Measurements from ENCODE around the gene WDR93. TPM values are rescaled to one million over a fixed set of nuclear protein-coding genes. Genes with fewer than 3 reads are reported as not detected.

WDR93 gene
- total RNA-seq, 2 experiments from 2014 or later = not detected

DNA sequence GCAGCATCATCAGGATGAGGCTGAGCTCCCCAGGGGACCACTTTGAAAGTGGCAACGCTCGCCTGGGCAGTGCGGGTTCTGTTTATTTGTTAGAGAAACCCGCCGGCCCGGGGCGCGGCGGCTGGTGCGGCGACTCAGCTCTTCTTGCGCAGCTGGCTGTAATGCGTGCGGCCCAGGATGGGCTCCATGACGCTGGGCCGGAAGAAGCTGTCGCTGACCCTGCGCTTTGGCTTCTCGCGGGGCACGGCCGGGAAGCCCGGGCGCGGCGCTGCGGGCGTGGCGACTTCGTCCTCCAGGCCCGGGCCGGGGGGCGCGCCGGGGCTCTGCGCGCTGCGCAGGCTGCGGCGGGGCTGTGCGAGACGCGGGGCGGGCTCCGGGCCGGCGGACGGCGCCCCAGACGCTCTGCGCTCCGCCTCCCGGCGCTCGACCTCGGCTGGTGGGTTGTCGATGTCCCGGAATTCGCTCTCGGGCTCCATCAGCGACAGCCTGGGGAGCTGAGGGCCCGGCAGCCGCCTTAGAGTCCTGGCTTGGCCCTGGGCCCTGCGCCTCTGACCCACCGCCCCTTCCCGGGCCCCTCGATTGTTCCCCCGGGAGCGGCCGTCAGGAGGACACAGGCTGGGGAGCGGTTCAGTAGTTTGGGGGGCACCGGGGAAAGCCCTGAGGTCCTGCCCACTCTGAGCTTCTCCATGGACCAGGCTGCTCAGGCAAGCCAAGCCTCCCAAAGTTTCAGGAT lies 25.0 kb upstream of the WDR93 start:
- DNase-seq (peak; percentile 32), ATAC-seq (peak; percentile 87)
- H3K4me1 Mint-ChIP-seq (ENCODE audit: low read depth) = peaks cover 2% of the 10 kb centered on the region
- CTCF ChIA-PET = interaction anchor here (1.0 kb wide), 1 partner anchor 75 kb away, joined by 4 read pairs; no protein-coding TSS in a partner anchor
- POLR2A ChIA-PET = no interaction called here
- H3K36me3 Mint-ChIP-seq (ENCODE audit: low read depth) = no peaks in the 10 kb centered on the region
- H3K27ac Mint-ChIP-seq = no peak overlapping the region
- H3K9me3 Mint-ChIP-seq (ENCODE audit: insufficient read depth) = no peaks in the 10 kb centered on the region
- H3K27me3 Mint-ChIP-seq (ENCODE audit: low read depth) = peaks cover 25% of the 10 kb centered on the region
- H3K4me3 Mint-ChIP-seq = peak overlapping the region; percentile 12

GRCh38 chr15:89666184-89666857 lies 24.3 kb upstream of the WDR93 start:
- CTCF ChIA-PET = interaction anchor here (1.0 kb wide), 1 partner anchor 74 kb away, joined by 4 read pairs; no protein-coding TSS in a partner anchor
- H3K9me3 Mint-ChIP-seq (ENCODE audit: insufficient read depth) = no peaks in the 10 kb centered on the region
- no peak overlapping the region for H3K4me3 Mint-ChIP-seq
- no peaks in the 10 kb centered on the region for H3K36me3 Mint-ChIP-seq (ENCODE audit: low read depth)
- ATAC-seq (no peak), DNase-seq (no peak)
- POLR2A ChIA-PET = no interaction called here
- peaks cover 2% of the 10 kb centered on the region for H3K4me1 Mint-ChIP-seq (ENCODE audit: low read depth)
- no peak overlapping the region for H3K27ac Mint-ChIP-seq
- peaks cover 20% of the 10 kb centered on the region for H3K27me3 Mint-ChIP-seq (ENCODE audit: low read depth)

GRCh38 chr15:89666858-89667705 lies 23.5 kb upstream of the WDR93 start:
- ChIA-PET POLR2A (no interaction called here), CTCF (no interaction called here)
- no peaks in the 10 kb centered on the region for H3K36me3 Mint-ChIP-seq (ENCODE audit: low read depth)
- no peak overlapping the region for H3K27ac Mint-ChIP-seq
- no peaks in the 10 kb centered on the region for H3K9me3 Mint-ChIP-seq (ENCODE audit: insufficient read depth)
- no peak overlapping the region for H3K4me3 Mint-ChIP-seq
- peaks cover 16% of the 10 kb centered on the region for H3K27me3 Mint-ChIP-seq (ENCODE audit: low read depth)
- peaks cover 7% of the 10 kb centered on the region for H3K4me1 Mint-ChIP-seq (ENCODE audit: low read depth)
- DNase-seq (no peak), ATAC-seq (no peak)

DNA sequence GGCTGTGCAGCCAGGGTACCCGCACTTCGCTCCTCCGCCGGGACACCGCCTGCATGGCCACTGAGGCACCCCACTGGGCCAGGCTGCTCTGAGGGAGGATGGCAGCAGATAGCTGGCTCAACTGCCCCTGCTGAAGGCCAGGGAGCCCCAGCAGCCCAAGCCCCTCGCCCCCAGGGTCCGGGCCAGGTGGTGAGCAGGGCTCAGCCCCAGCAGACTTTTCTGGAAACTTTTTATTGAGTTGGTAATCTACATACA lies 23.0 kb upstream of the WDR93 start:
- Mint-ChIP-seq H3K27ac (no peak overlapping the region), H3K27me3 (ENCODE audit: low read depth) (peaks cover 12% of the 10 kb centered on the region), H3K9me3 (ENCODE audit: insufficient read depth) (no peaks in the 10 kb centered on the region), H3K4me3 (no peak overlapping the region), H3K36me3 (ENCODE audit: low read depth) (no peaks in the 10 kb centered on the region), H3K4me1 (ENCODE audit: low read depth) (peaks cover 8% of the 10 kb centered on the region)
- CTCF ChIA-PET = interaction anchor here (1.2 kb wide), 1 partner anchor 93 kb away, joined by 4 read pairs; no protein-coding TSS in a partner anchor
- ATAC-seq (no peak), DNase-seq (no peak)
- POLR2A ChIA-PET = no interaction called here

DNA sequence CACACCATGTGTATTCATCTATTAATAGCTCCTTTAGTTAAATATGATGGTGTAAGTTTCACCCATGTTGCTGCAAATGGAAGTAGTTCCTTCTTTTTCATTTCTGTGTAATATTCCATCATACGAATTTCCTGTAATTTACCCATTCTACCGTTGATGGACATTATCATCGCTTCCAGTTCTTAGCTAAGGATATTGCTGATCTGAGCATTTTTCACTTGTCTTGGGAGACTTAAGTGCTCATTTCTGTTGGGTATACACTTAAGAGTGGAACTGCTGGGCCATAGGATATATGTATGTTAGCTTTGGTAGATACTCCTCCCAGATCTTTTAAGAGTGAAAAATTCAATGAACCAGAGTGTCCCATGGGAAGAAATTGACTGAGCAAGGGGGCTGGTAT lies 22.4 kb upstream of the WDR93 start:
- Mint-ChIP-seq H3K9me3 (ENCODE audit: insufficient read depth) (no peaks in the 10 kb centered on the region), H3K4me1 (ENCODE audit: low read depth) (peaks cover 8% of the 10 kb centered on the region), H3K4me3 (no peak overlapping the region), H3K27ac (no peak overlapping the region), H3K36me3 (ENCODE audit: low read depth) (no peaks in the 10 kb centered on the region), H3K27me3 (ENCODE audit: low read depth) (peaks cover 12% of the 10 kb centered on the region)
- ChIA-PET CTCF (interaction anchor here (1.1 to 1.2 kb wide), 2 partner anchors 93 to 222 kb away, joined by 3 to 4 read pairs; no protein-coding TSS in a partner anchor), POLR2A (no interaction called here)
- DNase-seq = no peak
- ATAC-seq = no peak

DNA sequence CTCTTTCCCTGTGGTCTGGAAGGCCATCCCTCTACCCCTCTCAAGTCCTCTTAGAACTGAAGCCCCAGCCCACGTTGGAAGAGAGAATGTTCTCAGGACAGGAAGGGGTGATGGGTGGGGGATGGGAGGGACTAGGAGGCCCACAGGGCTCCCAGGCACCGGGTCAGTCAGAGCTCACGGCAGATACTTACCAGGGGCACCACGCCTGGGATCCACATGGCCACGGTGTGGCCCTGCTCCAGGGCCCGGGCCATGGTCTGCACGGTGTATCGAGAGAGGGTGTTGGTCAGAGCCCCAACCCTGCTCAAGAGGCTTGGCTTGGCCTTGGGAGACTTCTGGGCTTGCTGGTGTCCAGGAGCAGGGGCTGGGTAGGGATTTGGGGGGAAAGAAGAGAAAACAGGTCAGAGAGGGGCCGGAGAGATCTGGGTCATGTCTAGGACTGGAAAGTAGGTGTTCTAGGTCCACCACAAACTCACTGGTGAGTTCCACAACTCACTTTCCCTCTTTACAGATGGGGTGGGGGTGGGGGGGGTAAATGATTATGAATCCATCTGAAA lies 21.2 kb upstream of the WDR93 start:
- CTCF ChIA-PET = interaction anchor here (1.1 kb wide), 1 partner anchor 221 kb away, joined by 3 read pairs; no protein-coding TSS in a partner anchor

GRCh38 chr15:89669941-89670340 lies 20.7 kb upstream of the WDR93 start:
- H3K9me3 Mint-ChIP-seq (ENCODE audit: insufficient read depth) = no peaks in the 10 kb centered on the region
- DNase-seq = no peak
- POLR2A ChIA-PET = no interaction called here
- H3K36me3 Mint-ChIP-seq (ENCODE audit: low read depth) = no peaks in the 10 kb centered on the region
- H3K27ac Mint-ChIP-seq = no peak overlapping the region
- H3K27me3 Mint-ChIP-seq (ENCODE audit: low read depth) = peaks cover 4% of the 10 kb centered on the region
- H3K4me1 Mint-ChIP-seq (ENCODE audit: low read depth) = peaks cover 7% of the 10 kb centered on the region
- H3K4me3 Mint-ChIP-seq = no peak overlapping the region
- no peak for ATAC-seq
- CTCF ChIA-PET = no interaction called here

More for the DNA sequence above, 21.2 kb upstream of the WDR93 start:
- H3K27me3 Mint-ChIP-seq (ENCODE audit: low read depth) = peaks cover 10% of the 10 kb centered on the region
- DNase-seq (no peak), ATAC-seq (no peak)
- H3K36me3 Mint-ChIP-seq (ENCODE audit: low read depth) = no peaks in the 10 kb centered on the region
- POLR2A ChIA-PET = no interaction called here
- no peak overlapping the region for H3K27ac Mint-ChIP-seq
- peaks cover 8% of the 10 kb centered on the region for H3K4me1 Mint-ChIP-seq (ENCODE audit: low read depth)
- no peak overlapping the region for H3K4me3 Mint-ChIP-seq
- H3K9me3 Mint-ChIP-seq (ENCODE audit: insufficient read depth) = no peaks in the 10 kb centered on the region

DNA sequence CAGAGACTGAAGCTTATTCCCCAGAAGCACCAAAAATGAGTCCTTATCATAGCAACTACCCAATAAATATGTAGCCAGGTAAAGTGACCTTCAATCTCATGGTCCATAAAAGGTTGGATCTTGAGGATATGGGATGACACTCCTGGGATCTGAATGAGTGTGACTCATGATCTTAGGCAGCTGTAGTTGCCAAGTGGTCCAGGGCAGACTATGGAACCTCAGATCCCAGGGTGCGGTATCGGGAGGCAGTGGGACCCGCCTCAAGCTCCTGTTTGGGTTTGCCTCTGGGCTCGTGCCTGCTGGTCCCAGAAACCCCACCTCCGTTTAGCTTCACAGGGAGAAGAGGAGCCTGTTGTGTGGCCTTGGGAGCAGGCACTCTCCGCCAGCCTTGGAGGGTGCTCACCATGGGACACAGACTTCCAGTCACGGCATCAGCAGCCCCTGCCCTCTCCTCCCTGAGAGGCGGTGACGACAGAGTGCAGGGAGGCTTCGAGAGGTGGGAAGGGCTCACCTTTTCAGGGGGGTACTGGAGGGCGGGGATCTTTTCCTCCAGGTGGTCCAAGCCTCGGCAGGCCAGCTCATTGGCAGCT lies 19.5 kb upstream of the WDR93 start:
- Mint-ChIP-seq H3K27me3 (ENCODE audit: low read depth) (peaks cover 2% of the 10 kb centered on the region), H3K27ac (no peak overlapping the region), H3K4me1 (ENCODE audit: low read depth) (peaks cover 7% of the 10 kb centered on the region), H3K9me3 (ENCODE audit: insufficient read depth) (no peaks in the 10 kb centered on the region), H3K4me3 (no peak overlapping the region), H3K36me3 (ENCODE audit: low read depth) (no peaks in the 10 kb centered on the region)
- ChIA-PET CTCF (no interaction called here), POLR2A (no interaction called here)
- ATAC-seq = no peak
- DNase-seq = no peak

DNA sequence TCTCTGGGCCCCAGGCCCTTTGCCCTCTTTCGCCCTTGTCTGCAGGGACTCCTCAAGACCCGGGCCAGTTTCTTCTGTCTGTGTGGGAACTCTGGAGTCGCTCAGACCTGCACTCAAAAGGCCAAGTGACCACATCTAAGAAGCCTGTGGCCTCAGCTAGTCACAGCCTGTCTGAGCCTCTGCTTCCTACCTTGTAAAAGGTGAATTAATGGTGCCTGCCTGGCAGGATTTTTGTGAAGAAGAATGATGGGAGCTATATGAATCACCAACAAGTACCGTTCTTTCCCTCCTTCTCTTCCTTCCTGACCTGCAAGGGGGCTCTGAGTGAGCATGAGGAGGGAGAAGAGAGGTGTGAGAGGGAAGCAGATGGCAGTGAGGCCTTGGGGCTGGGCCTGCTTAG lies 18.9 kb upstream of the WDR93 start:
- no peaks in the 10 kb centered on the region for H3K9me3 Mint-ChIP-seq (ENCODE audit: insufficient read depth)

GRCh38 chr15:89672221-89673164 lies 18.1 kb upstream of the WDR93 start:
- H3K4me3 Mint-ChIP-seq = no peak overlapping the region
- DNase-seq = no peak
- H3K27ac Mint-ChIP-seq = no peak overlapping the region
- peaks cover 7% of the 10 kb centered on the region for H3K4me1 Mint-ChIP-seq (ENCODE audit: low read depth)
- ChIA-PET CTCF (interaction anchor here (0.6 to 2.8 kb wide), 7 partner anchors 10 to 495 kb away, joined by 3 to 17 read pairs (median 3); partner anchors contain the start of genes PEX11A, TICRR and WDR93), POLR2A (no interaction called here)
- no peak for ATAC-seq
- H3K27me3 Mint-ChIP-seq (ENCODE audit: low read depth) = peaks cover 1% of the 10 kb centered on the region
- no peaks in the 10 kb centered on the region for H3K9me3 Mint-ChIP-seq (ENCODE audit: insufficient read depth)
- no peaks in the 10 kb centered on the region for H3K36me3 Mint-ChIP-seq (ENCODE audit: low read depth)

More for the DNA sequence above, 18.9 kb upstream of the WDR93 start:
- DNase-seq (no peak), ATAC-seq (no peak)
- no peak overlapping the region for H3K4me3 Mint-ChIP-seq
- peaks cover 7% of the 10 kb centered on the region for H3K4me1 Mint-ChIP-seq (ENCODE audit: low read depth)
- H3K27me3 Mint-ChIP-seq (ENCODE audit: low read depth) = peaks cover 2% of the 10 kb centered on the region
- ChIA-PET CTCF (interaction anchor here (1.3 to 2.8 kb wide), 2 partner anchors 10 to 203 kb away, joined by 3 to 17 read pairs; no protein-coding TSS in a partner anchor), POLR2A (no interaction called here)
- H3K36me3 Mint-ChIP-seq (ENCODE audit: low read depth) = no peaks in the 10 kb centered on the region
- no peak overlapping the region for H3K27ac Mint-ChIP-seq

- POLR2A ChIA-PET = no interaction called here
- ATAC-seq = peak; percentile 69
- peak; percentile 52 for DNase-seq
- no peaks in the 10 kb centered on the region for H3K9me3 Mint-ChIP-seq (ENCODE audit: insufficient read depth)
- CTCF ChIA-PET = interaction anchor here (0.6 to 2.8 kb wide), 8 partner anchors 11 to 496 kb away, joined by 3 to 17 read pairs (median 3); partner anchors contain the start of genes PEX11A, TICRR and WDR93
- H3K36me3 Mint-ChIP-seq (ENCODE audit: low read depth) = no peaks in the 10 kb centered on the region
- no peak overlapping the region for H3K27ac Mint-ChIP-seq
- H3K4me1 Mint-ChIP-seq (ENCODE audit: low read depth) = peaks cover 7% of the 10 kb centered on the region
- H3K4me3 Mint-ChIP-seq = no peak overlapping the region
- H3K27me3 Mint-ChIP-seq (ENCODE audit: low read depth) = no peaks in the 10 kb centered on the region
Measured at GRCh38 chr15:89673165-89673512, 17.5 kb upstream of the WDR93 start.
